Trophoblast cell (in vitro differentiated cells and primary cell): ENCODE results near the gene SCN4A.
A peak's percentile ranks its signal among the peaks of the same experiment; 100 is the strongest.

Experiments used
- DNase-seq, 2 donors: peaks; one replicate each; pipeline ENCODE4 v3.0.0-alpha.2; 2016
- H2AFZ ChIP-seq: 2 replicates; pipeline ENCODE4 v1.6.1; 2013; ENCODE audit warnings: low read length, moderate library complexity, mild to moderate bottlenecking; ENCODE audit not compliant: insufficient read depth, poor library complexity
- H2AK5ac ChIP-seq: 2 replicates; pipeline ENCODE4 v1.6.1; 2013; ENCODE audit warnings: mild to moderate bottlenecking, low read length
- H2BK120ac ChIP-seq: 2 replicates; pipeline ENCODE4 v1.6.1; 2013; ENCODE audit warnings: low read length, mild to moderate bottlenecking, moderate library complexity; ENCODE audit not compliant: insufficient read depth, poor library complexity
- H2BK12ac ChIP-seq: 2 replicates; pipeline ENCODE4 v1.6.1; 2013; ENCODE audit warnings: mild to moderate bottlenecking, low read length, moderate library complexity
- H2BK5ac ChIP-seq: 2 replicates; pipeline ENCODE4 v1.6.1; 2013; ENCODE audit warnings: low read length, low read depth, moderate library complexity, mild to moderate bottlenecking; ENCODE audit not compliant: poor library complexity
- H3K14ac ChIP-seq: 2 replicates; pipeline ENCODE4 v1.6.1; 2013; ENCODE audit warnings: mild to moderate bottlenecking, low read length
- H3K18ac ChIP-seq: 2 replicates; pipeline ENCODE4 v1.6.1; 2013; ENCODE audit warnings: mild to moderate bottlenecking, low read length
- H3K23ac ChIP-seq: 2 replicates; pipeline ENCODE4 v1.6.1; 2013; ENCODE audit warnings: low read length
- H3K27ac ChIP-seq: 2 replicates; pipeline ENCODE4 v1.5.1; 2013; ENCODE audit warnings: low read depth, mild to moderate bottlenecking, inconsistent platforms, low read length, moderate library complexity
- H3K27me3 ChIP-seq: 2 replicates; pipeline ENCODE4 v1.6.1; 2013; ENCODE audit warnings: inconsistent platforms, mild to moderate bottlenecking, low read length, moderate library complexity; ENCODE audit not compliant: insufficient read depth
- H3K36me3 ChIP-seq, 2 experiments: 1 replicate in 1 of 2; 2 replicates in 1 of 2; pipeline ENCODE4 v1.6.1; 2013; ENCODE audit warnings: low read length in 2 of 2, mild to moderate bottlenecking in 2 of 2, moderate library complexity in 1 of 2; ENCODE audit not compliant: insufficient read depth in 2 of 2, control insufficient read depth in 1 of 2
- H3K4ac ChIP-seq: 2 replicates; pipeline ENCODE4 v1.6.1; 2013; ENCODE audit warnings: low read depth, mild to moderate bottlenecking, low read length, moderate library complexity
- H3K4me1 ChIP-seq, 2 experiments: 1 replicate in 1 of 2; 2 replicates in 1 of 2; pipeline ENCODE4 v1.6.1; 2013; ENCODE audit warnings: low read length in 2 of 2, mild to moderate bottlenecking in 2 of 2, moderate library complexity in 1 of 2; ENCODE audit not compliant: insufficient read depth in 2 of 2, control insufficient read depth in 1 of 2
- H3K4me2 ChIP-seq: 2 replicates; pipeline ENCODE4 v1.6.1; 2013; ENCODE audit warnings: inconsistent platforms, mild to moderate bottlenecking, low read length, moderate library complexity
- H3K4me3 ChIP-seq: 2 replicates; pipeline ENCODE4 v1.5.1; 2013; ENCODE audit warnings: mild to moderate bottlenecking, low read depth, low read length, inconsistent platforms
- H3K79me1 ChIP-seq: one replicate; pipeline ENCODE4 v1.6.1; 2013; ENCODE audit warnings: low read length
- H3K79me2 ChIP-seq: 2 replicates; pipeline ENCODE4 v1.6.1; 2013; ENCODE audit warnings: low read length, mild to moderate bottlenecking; ENCODE audit not compliant: control insufficient read depth, insufficient read depth, poor library complexity
- H3K9ac ChIP-seq: 2 replicates; pipeline ENCODE4 v1.6.1; 2013; ENCODE audit warnings: mild to moderate bottlenecking, low read length
- H3K9me3 ChIP-seq: 2 replicates; pipeline ENCODE4 v1.6.1; 2013; ENCODE audit warnings: low read depth, mild to moderate bottlenecking, control low read depth, inconsistent platforms, low read length; ENCODE audit not compliant: insufficient read depth
- H4K12ac ChIP-seq: 2 replicates; pipeline ENCODE4 v1.6.1; 2013; ENCODE audit warnings: low read depth, mild to moderate bottlenecking, low read length, moderate library complexity
- H4K8ac ChIP-seq: 2 replicates; pipeline ENCODE4 v1.6.1; 2013; ENCODE audit warnings: low read depth, mild to moderate bottlenecking, low read length, moderate library complexity
- H4K91ac ChIP-seq: one replicate; pipeline ENCODE4 v1.6.1; 2013; ENCODE audit warnings: low read depth, mild to moderate bottlenecking, low read length, moderate library complexity
- WGBS: extraction: QIAGEN DNeasy Blood & Tissue Kit; methylation state at CpG from one replicate; pipeline ENCODE4 v1.1.7; 2013; ENCODE audit warnings: missing lambda C conversion rate; ENCODE audit not compliant: insufficient read length, insufficient coverage; ENCODE audit errors: extremely low coverage; 5-methylcytosine and 5-hydroxymethylcytosine counted together

Gene SCN4A

DNA sequence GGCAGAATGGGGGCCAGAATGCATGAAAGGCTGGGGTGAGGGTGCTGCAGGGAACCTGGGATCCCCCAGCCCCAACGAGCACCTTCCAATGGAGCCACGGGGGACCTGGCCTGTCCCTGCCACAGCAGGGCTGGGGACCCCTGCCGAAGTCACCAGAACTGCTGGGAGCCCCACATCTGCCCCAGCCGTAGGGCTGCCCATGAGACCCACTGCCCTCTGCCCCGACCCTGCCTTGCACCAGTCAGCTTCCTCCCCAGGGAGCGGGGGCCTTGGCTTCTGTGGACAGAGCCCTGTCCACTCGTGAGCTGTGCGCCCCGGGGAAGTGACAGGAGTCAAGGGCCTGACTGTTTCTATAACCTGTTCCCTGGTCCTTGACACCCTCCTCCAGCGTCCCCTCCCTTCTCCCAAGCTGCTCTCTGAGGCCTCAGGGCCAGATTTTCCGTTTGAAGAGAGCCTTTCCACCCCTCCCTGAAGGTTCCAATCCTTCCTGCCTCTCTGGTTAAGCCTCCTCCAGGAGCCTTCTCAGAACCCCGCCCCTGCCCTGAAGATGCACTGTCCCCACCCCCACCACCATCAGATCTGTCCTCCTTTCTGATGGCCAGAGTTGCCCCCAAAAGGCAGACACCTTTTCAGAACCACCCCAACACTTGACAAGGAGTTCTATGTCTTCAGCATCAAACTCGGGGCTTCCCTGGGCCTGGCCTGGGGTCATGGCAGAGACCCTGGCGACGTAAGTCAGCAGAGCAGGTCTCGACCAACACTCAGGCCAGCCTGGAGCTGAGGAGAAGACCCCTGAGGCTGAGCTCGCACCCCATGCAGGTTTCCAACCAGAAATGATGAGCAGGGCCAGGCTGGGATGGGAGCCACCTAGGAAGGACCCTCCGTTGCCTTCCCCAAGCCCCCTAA is 14.8 kb upstream of the SCN4A start:
- Histone ChIP-seq H3K4me3 (no peak overlapping the region), H2AK5ac (no peak overlapping the region), H3K14ac (no peak overlapping the region), H3K27ac (no peak overlapping the region), H3K79me1 (no peaks in the 10 kb centered on the region), H3K36me3 (no peaks in the 10 kb centered on the region), H3K27me3 (no peaks in the 10 kb centered on the region), H3K4me2 (no peak overlapping the region), H3K23ac (no peak overlapping the region), H2AFZ (no peak overlapping the region), H3K79me2 (no peaks in the 10 kb centered on the region), H2BK12ac (no peak overlapping the region), H3K4me1 (no peaks in the 10 kb centered on the region), H2BK5ac (no peak overlapping the region), H3K4ac (no peak overlapping the region), H4K12ac (no peak overlapping the region), H4K8ac (no peak overlapping the region), H4K91ac (no peak overlapping the region), H3K18ac (no peak overlapping the region), H2BK120ac (no peak overlapping the region), H3K9ac (no peak overlapping the region), H3K9me3 (no peaks in the 10 kb centered on the region)
- no CpG with 5 or more reads among the region's 18 CpGs for WGBS
- no peak for DNase-seq

DNA sequence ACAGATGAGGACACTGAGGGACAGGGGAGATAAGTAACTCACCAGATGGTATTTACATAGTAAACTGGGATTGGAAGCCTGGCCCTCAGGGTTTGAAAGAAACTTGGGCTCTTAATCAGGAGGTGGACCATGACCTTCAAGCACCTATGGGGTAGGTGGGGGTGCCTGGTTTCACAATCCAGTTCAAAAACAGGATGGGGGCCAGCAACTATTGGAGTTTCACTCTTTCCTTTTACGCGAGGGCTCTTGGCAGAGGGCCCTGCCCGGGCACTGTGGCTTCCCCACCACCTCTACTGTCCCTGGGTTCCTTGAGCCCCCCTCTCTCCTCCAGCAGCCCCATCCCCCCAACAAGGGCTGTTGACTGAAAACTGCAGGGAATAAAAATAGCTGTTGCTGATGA is 14.1 kb upstream of the SCN4A start:
- Histone ChIP-seq H3K79me1 (no peaks in the 10 kb centered on the region), H3K36me3 (no peaks in the 10 kb centered on the region), H2BK120ac (no peak overlapping the region), H3K23ac (no peak overlapping the region), H3K27ac (no peak overlapping the region), H4K12ac (no peak overlapping the region), H2BK5ac (no peak overlapping the region), H4K8ac (no peak overlapping the region), H3K18ac (no peak overlapping the region), H3K4me1 (no peaks in the 10 kb centered on the region), H2AFZ (no peak overlapping the region), H3K79me2 (no peaks in the 10 kb centered on the region), H3K9ac (no peak overlapping the region), H3K27me3 (no peaks in the 10 kb centered on the region), H2BK12ac (no peak overlapping the region), H3K4ac (no peak overlapping the region), H3K14ac (no peak overlapping the region), H3K9me3 (no peaks in the 10 kb centered on the region), H3K4me2 (no peak overlapping the region), H2AK5ac (no peak overlapping the region), H3K4me3 (no peak overlapping the region), H4K91ac (no peak overlapping the region)
- WGBS, result no CpG with 5 or more reads among the region's 3 CpGs
- DNase-seq, result no peak

DNA sequence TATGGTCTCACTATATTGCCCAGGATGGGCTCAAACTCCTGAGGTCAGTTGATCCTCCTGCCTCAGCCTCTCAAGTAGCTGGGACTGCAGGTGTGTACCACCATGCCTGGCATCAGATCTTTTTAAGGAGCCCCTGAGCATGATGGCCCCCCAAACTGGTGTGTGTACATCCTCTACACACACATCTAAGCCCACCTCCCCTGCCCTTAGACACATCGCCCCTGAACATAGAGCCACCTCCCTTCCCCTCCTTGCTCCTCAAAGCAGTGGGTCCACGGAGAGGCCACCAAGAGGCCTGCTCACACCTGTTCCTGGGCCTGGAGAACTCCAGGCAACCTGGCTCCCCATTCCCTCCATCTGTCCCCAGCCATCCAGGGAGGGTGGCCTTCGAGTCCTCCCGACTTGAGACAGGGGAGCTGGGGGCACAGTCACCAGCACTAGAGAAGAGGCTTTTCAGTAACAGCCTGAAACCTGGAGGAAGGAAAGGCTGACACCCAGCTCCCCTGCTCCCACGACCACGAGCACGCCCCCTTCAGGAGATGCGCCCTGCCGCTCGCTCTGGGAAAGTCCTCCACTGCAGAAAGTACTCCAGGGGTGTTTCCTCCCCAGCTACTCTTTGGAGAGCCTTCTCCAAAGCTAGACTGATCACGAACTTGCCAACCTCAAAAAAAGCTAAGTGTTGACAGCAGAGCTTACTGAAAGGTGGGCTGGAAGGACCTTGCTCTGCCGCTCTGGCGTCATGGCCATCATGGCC is 12.8 kb upstream of the SCN4A start:
- Histone ChIP-seq H3K18ac (no peak overlapping the region), H3K14ac (no peak overlapping the region), H2BK120ac (no peak overlapping the region), H3K36me3 (no peaks in the 10 kb centered on the region), H3K4me3 (peak overlapping the region; percentile 1), H3K23ac (no peak overlapping the region), H3K27ac (no peak overlapping the region), H2AFZ (no peak overlapping the region), H2AK5ac (no peak overlapping the region), H3K27me3 (no peaks in the 10 kb centered on the region), H3K79me2 (no peaks in the 10 kb centered on the region), H3K9ac (no peak overlapping the region), H2BK12ac (no peak overlapping the region), H3K4ac (no peak overlapping the region), H4K8ac (no peak overlapping the region), H3K9me3 (no peaks in the 10 kb centered on the region), H4K91ac (no peak overlapping the region), H4K12ac (no peak overlapping the region), H3K4me1 (no peaks in the 10 kb centered on the region), H3K4me2 (no peak overlapping the region), H2BK5ac (no peak overlapping the region), H3K79me1 (no peaks in the 10 kb centered on the region)
- no CpG with 5 or more reads among the region's 13 CpGs for WGBS
- no peak for DNase-seq

DNA sequence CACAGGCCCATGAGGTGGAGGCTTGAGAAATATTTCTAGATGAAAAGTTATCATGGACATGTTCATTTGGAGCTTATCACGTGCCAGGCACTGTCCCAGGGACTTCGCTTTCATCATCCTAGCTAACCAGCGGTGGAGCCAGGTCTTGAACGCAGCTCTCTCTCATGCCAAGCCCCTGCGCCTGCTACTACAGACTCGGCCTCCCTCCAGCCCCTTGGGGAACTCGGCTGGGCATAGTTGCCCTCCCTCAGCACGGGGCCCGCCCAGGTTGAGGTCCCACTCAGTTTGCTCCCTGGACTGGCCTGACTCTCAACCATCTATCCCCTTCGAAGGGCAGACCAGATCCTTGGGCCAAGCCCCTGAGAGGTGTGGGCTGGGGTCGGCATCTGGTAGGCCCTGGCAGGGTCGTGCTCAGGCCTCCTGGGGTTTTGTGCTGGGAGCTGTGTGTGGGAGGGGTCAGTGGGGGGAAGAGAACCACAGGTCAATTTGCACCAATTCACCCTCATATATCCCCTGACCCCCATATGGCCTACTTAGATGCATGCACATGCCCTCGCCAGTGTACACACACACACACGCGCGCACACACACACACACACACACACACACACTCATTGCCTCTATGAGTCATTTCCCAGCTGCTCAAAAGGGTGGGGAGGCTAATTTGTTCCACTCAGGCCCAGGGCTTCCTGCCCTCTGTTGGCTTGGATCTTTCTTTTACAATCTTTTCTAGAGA is 12.1 kb upstream of the SCN4A start:
- Histone ChIP-seq H4K91ac (no peak overlapping the region), H3K79me1 (no peaks in the 10 kb centered on the region), H4K12ac (no peak overlapping the region), H3K27me3 (no peaks in the 10 kb centered on the region), H3K14ac (no peak overlapping the region), H3K4me2 (no peak overlapping the region), H3K4me3 (no peak overlapping the region), H3K9me3 (no peaks in the 10 kb centered on the region), H2BK5ac (no peak overlapping the region), H2AK5ac (no peak overlapping the region), H3K9ac (no peak overlapping the region), H3K36me3 (no peaks in the 10 kb centered on the region), H3K18ac (no peak overlapping the region), H4K8ac (no peak overlapping the region), H3K4ac (no peak overlapping the region), H2AFZ (peak overlapping the region; percentile 25), H2BK120ac (no peak overlapping the region), H2BK12ac (no peak overlapping the region), H3K4me1 (no peaks in the 10 kb centered on the region), H3K27ac (no peak overlapping the region), H3K23ac (no peak overlapping the region), H3K79me2 (no peaks in the 10 kb centered on the region)
- DNase-seq, result peak in 1 of 2 donors; percentile 48
- WGBS, result no CpG with 5 or more reads among the region's 16 CpGs
